ENCODE data around the gene ZNF718. TPM values are rescaled to one million over a fixed set of nuclear protein-coding genes. Genes with fewer than 3 reads are reported as not detected.

The ZNF718 gene
- total RNA-seq, 1 experiment from 2014 or later, result 15.2 TPM

DNA sequence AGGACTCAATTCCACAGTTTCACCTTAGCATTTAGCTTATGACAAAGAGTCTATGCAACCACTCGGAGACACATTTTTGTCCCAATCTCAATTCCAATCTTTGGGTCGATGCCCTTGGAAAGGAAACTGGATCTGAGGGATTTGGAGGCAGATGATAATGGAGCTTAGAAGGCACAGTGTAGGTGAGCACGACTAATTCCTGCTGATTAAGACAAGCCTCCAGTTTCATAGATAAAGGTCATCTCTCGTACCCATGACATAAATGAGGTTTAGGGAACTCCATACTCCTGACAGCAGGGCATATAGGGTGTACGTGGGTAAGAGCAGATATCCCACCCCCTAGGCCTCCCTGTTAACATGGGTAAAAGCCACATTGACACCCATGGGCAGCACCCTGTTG is 24.4 kb upstream of the ZNF718 start:
- intact Hi-C loops (cut with micrococcal nuclease; ENCODE audit: unreplicated experiment), result no loop called here
- no peak for DNase-seq
- H3K27me3 Mint-ChIP-seq (ENCODE audit: unreplicated experiment), result no peaks in the 10 kb centered on the region
- no peaks in the 10 kb centered on the region for H3K36me3 Mint-ChIP-seq (ENCODE audit: insufficient read depth, unreplicated experiment)
- no TSS peak for BruUV-seq (replicated peaks)
- H3K4me3 Mint-ChIP-seq (ENCODE audit: low read depth, unreplicated experiment), result no peak overlapping the region
- CTCF ChIA-PET, result no interaction called here
- no peaks in the 10 kb centered on the region for H3K4me1 Mint-ChIP-seq (ENCODE audit: low read depth, unreplicated experiment)
- TF ChIP-seq, protein P1, sequence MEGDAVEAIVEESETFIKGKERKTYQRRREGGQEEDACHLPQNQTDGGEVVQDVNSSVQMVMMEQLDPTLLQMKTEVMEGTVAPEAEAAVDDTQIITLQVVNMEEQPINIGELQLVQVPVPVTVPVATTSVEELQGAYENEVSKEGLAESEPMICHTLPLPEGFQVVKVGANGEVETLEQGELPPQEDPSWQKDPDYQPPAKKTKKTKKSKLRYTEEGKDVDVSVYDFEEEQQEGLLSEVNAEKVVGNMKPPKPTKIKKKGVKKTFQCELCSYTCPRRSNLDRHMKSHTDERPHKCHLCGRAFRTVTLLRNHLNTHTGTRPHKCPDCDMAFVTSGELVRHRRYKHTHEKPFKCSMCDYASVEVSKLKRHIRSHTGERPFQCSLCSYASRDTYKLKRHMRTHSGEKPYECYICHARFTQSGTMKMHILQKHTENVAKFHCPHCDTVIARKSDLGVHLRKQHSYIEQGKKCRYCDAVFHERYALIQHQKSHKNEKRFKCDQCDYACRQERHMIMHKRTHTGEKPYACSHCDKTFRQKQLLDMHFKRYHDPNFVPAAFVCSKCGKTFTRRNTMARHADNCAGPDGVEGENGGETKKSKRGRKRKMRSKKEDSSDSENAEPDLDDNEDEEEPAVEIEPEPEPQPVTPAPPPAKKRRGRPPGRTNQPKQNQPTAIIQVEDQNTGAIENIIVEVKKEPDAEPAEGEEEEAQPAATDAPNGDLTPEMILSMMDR (IDR thresholded peaks at IDR 0.05; ENCODE audit: unreplicated experiment), result no peak
- H3K9me3 Mint-ChIP-seq (ENCODE audit: low read depth, unreplicated experiment), result peaks cover 8% of the 10 kb centered on the region
- no peak overlapping the region for H3K27ac Mint-ChIP-seq (ENCODE audit: unreplicated experiment)

DNA sequence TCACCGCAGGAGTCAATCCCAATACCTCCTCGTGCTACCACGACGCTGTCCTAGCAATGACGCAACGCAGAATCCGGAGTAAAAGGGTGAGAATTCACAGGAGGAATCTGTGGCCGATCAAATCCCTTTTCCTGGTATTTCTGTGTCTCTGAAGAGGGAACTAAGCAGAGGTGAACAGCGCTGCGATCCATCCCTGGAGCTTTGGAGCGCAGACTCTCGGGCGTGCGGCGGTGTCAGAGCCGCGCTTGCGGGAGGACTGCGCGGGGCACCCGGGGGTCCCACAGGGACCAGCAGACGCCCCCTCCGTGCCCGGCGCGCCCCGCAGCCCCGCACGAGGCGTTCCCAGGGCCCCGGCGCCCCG is 17.2 kb upstream of the ZNF718 start:
- DNase-seq, result no peak
- Mint-ChIP-seq H3K27me3 (ENCODE audit: unreplicated experiment) (no peaks in the 10 kb centered on the region), H3K36me3 (ENCODE audit: insufficient read depth, unreplicated experiment) (peaks cover 5% of the 10 kb centered on the region), H3K9me3 (ENCODE audit: low read depth, unreplicated experiment) (peaks cover 22% of the 10 kb centered on the region), H3K27ac (ENCODE audit: unreplicated experiment) (no peak overlapping the region), H3K4me1 (ENCODE audit: low read depth, unreplicated experiment) (no peaks in the 10 kb centered on the region), H3K4me3 (ENCODE audit: low read depth, unreplicated experiment) (no peak overlapping the region)
- BruUV-seq (replicated peaks), result no TSS peak
- TF ChIP-seq, protein P1 (IDR thresholded peaks at IDR 0.05; ENCODE audit: unreplicated experiment), result no peak
- intact Hi-C loops (cut with micrococcal nuclease; ENCODE audit: unreplicated experiment), result no loop called here
- CTCF ChIA-PET, result no interaction called here

DNA sequence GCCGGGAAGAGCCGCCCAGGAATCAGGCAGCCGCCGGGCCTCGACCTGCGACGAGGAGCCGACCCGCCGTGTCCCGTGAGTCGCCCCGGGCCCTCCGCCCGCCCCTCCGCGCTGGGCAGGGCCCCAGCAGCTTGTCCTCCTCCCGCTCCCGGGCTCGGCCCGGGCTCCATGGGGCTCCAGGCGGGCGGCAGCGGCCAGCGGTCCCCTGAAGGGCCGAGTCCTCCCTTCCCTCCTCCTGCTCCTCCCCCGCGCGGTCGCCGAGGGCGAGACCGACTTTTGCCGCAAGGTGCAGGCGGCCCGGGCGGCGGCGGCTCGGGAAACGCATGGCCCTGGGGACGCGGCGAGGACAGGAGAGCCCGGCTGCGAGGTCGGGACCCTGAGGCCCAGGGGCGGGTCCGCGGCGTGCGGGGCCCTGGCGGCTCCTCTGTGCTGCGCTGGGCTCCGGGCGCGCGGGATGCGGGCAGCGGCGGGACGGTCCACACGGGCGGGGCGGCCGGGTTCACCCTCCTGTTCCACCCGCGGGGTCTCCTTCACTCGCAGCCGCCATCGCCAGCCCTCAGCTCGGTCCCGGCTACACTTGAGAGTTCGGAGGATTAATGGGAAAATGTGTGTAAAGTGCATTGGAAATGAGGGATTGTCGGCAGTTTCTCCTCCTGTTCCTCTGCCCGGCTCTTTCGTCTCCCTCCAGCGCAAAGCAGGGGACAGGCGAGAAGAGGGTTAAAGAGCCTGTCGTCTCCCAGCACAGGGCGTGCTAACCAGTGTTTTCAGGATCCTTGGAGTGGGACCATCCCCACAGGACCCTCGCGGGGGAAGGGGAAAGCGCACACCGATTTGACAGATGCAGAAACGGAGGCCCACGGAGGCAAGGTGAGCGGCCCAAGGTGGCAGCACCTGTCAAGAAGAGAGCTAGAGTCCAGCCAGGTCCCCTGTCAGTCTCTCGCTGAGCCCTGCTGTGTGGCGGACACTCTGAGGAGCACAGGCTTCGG is 16.6 kb upstream of the ZNF718 start:
- TF ChIP-seq, protein P1 (IDR thresholded peaks at IDR 0.05; ENCODE audit: unreplicated experiment), result no peak
- intact Hi-C loops (cut with micrococcal nuclease; ENCODE audit: unreplicated experiment), result no loop called here
- Mint-ChIP-seq H3K9me3 (ENCODE audit: low read depth, unreplicated experiment) (peaks cover 23% of the 10 kb centered on the region), H3K27ac (ENCODE audit: unreplicated experiment) (no peak overlapping the region), H3K4me3 (ENCODE audit: low read depth, unreplicated experiment) (no peak overlapping the region), H3K27me3 (ENCODE audit: unreplicated experiment) (no peaks in the 10 kb centered on the region), H3K4me1 (ENCODE audit: low read depth, unreplicated experiment) (no peaks in the 10 kb centered on the region), H3K36me3 (ENCODE audit: insufficient read depth, unreplicated experiment) (peaks cover 5% of the 10 kb centered on the region)
- BruUV-seq (replicated peaks), result no TSS peak
- DNase-seq, result no peak
- CTCF ChIA-PET, result no interaction called here

DNA sequence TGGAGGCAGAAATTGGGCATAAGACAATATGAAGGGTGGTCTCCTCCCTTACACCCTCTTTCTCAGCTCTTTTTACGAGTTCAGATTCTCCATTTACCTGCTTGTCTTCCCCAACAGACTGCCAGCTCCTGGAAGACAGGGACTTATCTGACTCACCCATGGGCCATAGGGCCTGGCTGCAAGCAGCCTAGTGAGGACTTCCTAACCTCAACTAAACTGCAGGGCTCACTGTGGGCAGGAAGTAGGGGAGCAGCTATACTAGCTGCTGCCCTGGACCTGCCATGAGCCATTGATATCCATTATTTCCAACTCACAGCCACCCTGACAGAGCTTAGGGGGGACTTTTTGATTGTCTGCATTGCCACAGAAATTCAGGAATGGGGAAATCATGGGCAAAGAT is 11.5 kb upstream of the ZNF718 start:
- Mint-ChIP-seq H3K36me3 (ENCODE audit: insufficient read depth, unreplicated experiment) (peaks cover 5% of the 10 kb centered on the region), H3K27me3 (ENCODE audit: unreplicated experiment) (no peaks in the 10 kb centered on the region), H3K9me3 (ENCODE audit: low read depth, unreplicated experiment) (peaks cover 30% of the 10 kb centered on the region), H3K4me1 (ENCODE audit: low read depth, unreplicated experiment) (no peaks in the 10 kb centered on the region), H3K27ac (ENCODE audit: unreplicated experiment) (no peak overlapping the region), H3K4me3 (ENCODE audit: low read depth, unreplicated experiment) (no peak overlapping the region)
- intact Hi-C loops (cut with micrococcal nuclease; ENCODE audit: unreplicated experiment), result no loop called here
- no peak for DNase-seq
- BruUV-seq (replicated peaks), result no TSS peak
- TF ChIP-seq, protein P1 (IDR thresholded peaks at IDR 0.05; ENCODE audit: unreplicated experiment), result no peak
- CTCF ChIA-PET, result no interaction called here

Data from Calu3 (cell line).